Adrenal gland (tissue), 5 donors: ENCODE measurements around the gene KIAA2012.

Experiments
- POLR2A ChIP-seq, 2 donors: fragments of 450-650 bp; IDR thresholded peaks; one replicate each; pipeline ENCODE4 v1.6.1; 2017; ENCODE audit warnings: antibody characterized with exemption in 2 of 2, mild to moderate bottlenecking in 2 of 2, moderate library complexity in 1 of 2
- TF ChIP-seq, protein P1 (sequence below), 6 experiments: fragments of 450-650 bp in 4 of 6; fragments of 200-600 bp in 2 of 6; sonication (generic) in 1 of 6; IDR thresholded peaks; 1 replicate in 5 of 6; 2 replicates in 1 of 6; pipeline versions ENCODE4 v1.5.1 to v1.8.0; 2016 to 2021; ENCODE audit warnings: antibody characterized with exemption in 6 of 6, mild to moderate bottlenecking in 2 of 6, moderate library complexity in 1 of 6
- donor health status: DM: no; HTN: no; CAD: no.

DNA sequence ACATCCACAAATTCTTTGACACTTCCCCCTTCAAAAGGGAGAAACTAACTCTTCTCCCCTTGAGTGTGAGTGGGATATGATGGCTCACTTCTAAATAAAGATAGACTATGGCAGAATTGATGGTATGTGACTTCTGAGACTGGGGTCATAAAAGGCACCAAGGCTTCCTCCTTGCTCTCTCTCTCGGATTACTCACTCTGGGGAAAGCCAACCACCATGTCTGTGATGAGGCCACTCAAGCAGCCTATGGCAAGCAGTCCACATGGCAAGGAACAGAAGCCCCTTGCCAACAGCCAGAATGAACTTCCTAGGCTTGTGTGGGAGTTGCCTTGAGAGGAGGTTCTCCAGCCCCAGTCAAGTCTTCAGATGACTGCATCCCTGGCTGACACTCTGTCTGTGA, 43.6 kb downstream of the KIAA2012 start:
- TF ChIP-seq, protein P1, sequence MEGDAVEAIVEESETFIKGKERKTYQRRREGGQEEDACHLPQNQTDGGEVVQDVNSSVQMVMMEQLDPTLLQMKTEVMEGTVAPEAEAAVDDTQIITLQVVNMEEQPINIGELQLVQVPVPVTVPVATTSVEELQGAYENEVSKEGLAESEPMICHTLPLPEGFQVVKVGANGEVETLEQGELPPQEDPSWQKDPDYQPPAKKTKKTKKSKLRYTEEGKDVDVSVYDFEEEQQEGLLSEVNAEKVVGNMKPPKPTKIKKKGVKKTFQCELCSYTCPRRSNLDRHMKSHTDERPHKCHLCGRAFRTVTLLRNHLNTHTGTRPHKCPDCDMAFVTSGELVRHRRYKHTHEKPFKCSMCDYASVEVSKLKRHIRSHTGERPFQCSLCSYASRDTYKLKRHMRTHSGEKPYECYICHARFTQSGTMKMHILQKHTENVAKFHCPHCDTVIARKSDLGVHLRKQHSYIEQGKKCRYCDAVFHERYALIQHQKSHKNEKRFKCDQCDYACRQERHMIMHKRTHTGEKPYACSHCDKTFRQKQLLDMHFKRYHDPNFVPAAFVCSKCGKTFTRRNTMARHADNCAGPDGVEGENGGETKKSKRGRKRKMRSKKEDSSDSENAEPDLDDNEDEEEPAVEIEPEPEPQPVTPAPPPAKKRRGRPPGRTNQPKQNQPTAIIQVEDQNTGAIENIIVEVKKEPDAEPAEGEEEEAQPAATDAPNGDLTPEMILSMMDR (IDR thresholded peaks at IDR 0.05), result no peak
- no peak for TF ChIP-seq POLR2A (IDR thresholded peaks at IDR 0.05)
